Natural killer cell (primary cell): ENCODE measurements around the gene CLEC2A. TPM values are rescaled to one million over a fixed set of nuclear protein-coding genes. Genes with fewer than 3 reads are reported as not detected.
"Not testable (repeated sequence)": the region's sequence is repeated elsewhere in the genome, so short reads cannot be mapped to it uniquely, and the experiment has no call there.

ENCODE experiments used
- ATAC-seq, 3 donors: fragments of 150-1000 bp in 2 of 3; fragments of 200-7000 bp in 1 of 3; cut with Tn5 transposase; 1 replicate in 1 of 3; 2 replicates in 2 of 3; pipeline ENCODE4 v1.10.0; 2021; ENCODE audit warnings: mild to moderate bottlenecking in 2 of 3, moderate library complexity in 2 of 3
- DNase-seq, 2 donors: peaks; one replicate each; pipeline versions ENCODE4 v3.0.0 to v3.0.0-alpha.2; 2013 to 2021; ENCODE audit warnings: mixed read lengths in 1 of 2
- H3K27ac ChIP-seq: one replicate; pipeline ENCODE4 v1.5.1; 2013; ENCODE audit warnings: mild to moderate bottlenecking, low read length
- H3K27me3 ChIP-seq: one replicate; pipeline ENCODE4 v1.6.1; 2013; ENCODE audit warnings: low read length; ENCODE audit not compliant: control insufficient read depth, insufficient read depth
- H3K36me3 ChIP-seq: one replicate; pipeline ENCODE4 v1.6.1; 2013; ENCODE audit warnings: low read length; ENCODE audit not compliant: control insufficient read depth, insufficient read depth
- H3K4me1 ChIP-seq: one replicate; pipeline ENCODE4 v1.6.1; 2013; ENCODE audit warnings: low read length; ENCODE audit not compliant: control insufficient read depth, insufficient read depth
- H3K4me3 ChIP-seq: one replicate; pipeline ENCODE4 v1.5.1; 2013; ENCODE audit warnings: low read length
- H3K9me3 ChIP-seq: one replicate; pipeline ENCODE4 v1.6.1; 2013; ENCODE audit warnings: low read length; ENCODE audit not compliant: control insufficient read depth, insufficient read depth
- H3K27ac Mint-ChIP-seq, 2 donors: one replicate each; pipeline ENCODE4 v1.8.0; 2022; ENCODE audit warnings: mild to moderate bottlenecking in 2 of 2, mixed read lengths in 2 of 2, moderate library complexity in 1 of 2
- H3K27me3 Mint-ChIP-seq, 2 donors: one replicate each; pipeline ENCODE4 v1.8.0; 2022; ENCODE audit warnings: low read depth in 2 of 2, mixed read lengths in 2 of 2
- H3K36me3 Mint-ChIP-seq: one replicate; pipeline ENCODE4 v1.8.0; 2022; ENCODE audit warnings: mixed read lengths
- H3K4me1 Mint-ChIP-seq, 2 donors: one replicate each; pipeline ENCODE4 v1.8.0; 2022; ENCODE audit warnings: mixed read lengths in 2 of 2
- H3K4me3 Mint-ChIP-seq: one replicate; pipeline ENCODE4 v1.8.0; 2022; ENCODE audit warnings: mild to moderate bottlenecking, moderate library complexity, mixed read lengths
- H3K9me3 Mint-ChIP-seq, 2 donors: one replicate each; pipeline ENCODE4 v1.8.0; 2022; ENCODE audit warnings: mixed read lengths in 2 of 2
- CTCF ChIP-seq: fragments of 200-600 bp; IDR thresholded peaks from one replicate; pipeline ENCODE4 v1.8.0; 2022; ENCODE audit warnings: antibody characterized with exemption
- WGBS: methylation state at CpG from one replicate; pipeline ENCODE4 v1.1.7; 2013; ENCODE audit warnings: missing lambda C conversion rate; ENCODE audit not compliant: insufficient coverage; 5-methylcytosine and 5-hydroxymethylcytosine counted together
- intact Hi-C: fragments of 100-400 bp; cut with micrococcal nuclease; formaldehyde crosslinking; loops from one replicate; pipeline ENCODE4 v1.14.2; 2022
- total RNA-seq, 4 donors: library from RNA; stranded (reverse); fragments of 120-200 nt in 1 of 4; gene quantifications; one replicate each; pipeline versions ENCODE4 v1.2.3 to v1.2.4, GENCODE V29; 2013 to 2022

The CLEC2A gene
- total RNA-seq, 3 donors from 2014 or later (not counting 1 experiment from before 2014, with no cell fraction given): not detected

GRCh38 chr12:9881988-9882387 is 50.2 kb downstream of the CLEC2A start:
- Histone ChIP-seq H3K4me3 (no peak overlapping the region), H3K36me3 (no peaks in the 10 kb centered on the region), H3K27ac (no peak overlapping the region), H3K27me3 (no peaks in the 10 kb centered on the region), H3K4me1 (no peaks in the 10 kb centered on the region), H3K9me3 (no peaks in the 10 kb centered on the region)
- H3K27ac Mint-ChIP-seq: no peak overlapping the region
- 96% methylated on average over 3 of the region's 5 CpGs for WGBS
- intact Hi-C loops: no loop called here
- ATAC-seq: no peak
- no peaks in the 10 kb centered on the region for H3K4me1 Mint-ChIP-seq
- TF ChIP-seq CTCF: no peak
- DNase-seq: no peak
- H3K36me3 Mint-ChIP-seq: no peaks in the 10 kb centered on the region
- H3K27me3 Mint-ChIP-seq: peaks cover 0 to 3% of the 10 kb centered on the region in 2 donors
- no peak overlapping the region for H3K4me3 Mint-ChIP-seq
- H3K9me3 Mint-ChIP-seq: no peaks in the 10 kb centered on the region

- no peaks in the 10 kb centered on the region for H3K36me3 ChIP-seq
- H3K4me1 ChIP-seq: no peaks in the 10 kb centered on the region
- no peaks in the 10 kb centered on the region for H3K9me3 ChIP-seq
- no peak within 1 kb of the TSS for H3K4me3 Mint-ChIP-seq
- no peak for ATAC-seq
- WGBS: no CpG with 5 or more reads among the region's 3 CpGs
- peaks cover 0 to 1% of the 10 kb centered on the region in 2 donors for H3K27me3 Mint-ChIP-seq
- no peak for TF ChIP-seq CTCF
- H3K27ac Mint-ChIP-seq: no peak within 1 kb of the TSS
- intact Hi-C loops: no loop called here
- no peaks in the 10 kb centered on the region for H3K27me3 ChIP-seq
- no peak within 1 kb of the TSS for H3K27ac ChIP-seq
- H3K4me1 Mint-ChIP-seq: no peaks in the 10 kb centered on the region
- DNase-seq: no peak
- H3K36me3 Mint-ChIP-seq: no peaks in the 10 kb centered on the region
- H3K9me3 Mint-ChIP-seq: no peaks in the 10 kb centered on the region
- no peak within 1 kb of the TSS for H3K4me3 ChIP-seq
These were observed 50.9 kb downstream of the CLEC2A start, which contains the start of gene KLRF2 for GRCh38 chr12:9881246-9881645. Gene KLRF2 (plus strand): TSS chr12:9881489. CDS start chr12:9881596, 107 bp downstream.

GRCh38 chr12:9880532-9881078 is 51.6 kb downstream of the CLEC2A start:
- H3K27me3 ChIP-seq: no peaks in the 10 kb centered on the region
- no peaks in the 10 kb centered on the region for H3K4me1 ChIP-seq
- H3K9me3 ChIP-seq: no peaks in the 10 kb centered on the region
- Mint-ChIP-seq H3K4me3 (no peak overlapping the region), H3K4me1 (no peaks in the 10 kb centered on the region), H3K27me3 (no peaks in the 10 kb centered on the region), H3K27ac (no peak overlapping the region), H3K36me3 (no peaks in the 10 kb centered on the region), H3K9me3 (no peaks in the 10 kb centered on the region)
- H3K4me3 ChIP-seq: no peak overlapping the region
- no peaks in the 10 kb centered on the region for H3K36me3 ChIP-seq
- no peak for TF ChIP-seq CTCF
- 91% methylated on average over 4 of the region's 4 CpGs for WGBS
- ATAC-seq (no peak), DNase-seq (no peak)
- intact Hi-C loops: no loop called here
- H3K27ac ChIP-seq: no peak overlapping the region

- H3K27me3 Mint-ChIP-seq, H3K9me3 Mint-ChIP-seq, DNase-seq, intact Hi-C loops, ATAC-seq, H3K36me3 ChIP-seq, H3K9me3 ChIP-seq, H3K4me3 Mint-ChIP-seq, H3K4me1 Mint-ChIP-seq, H3K4me1 ChIP-seq, H3K27me3 ChIP-seq, H3K4me3 ChIP-seq, H3K27ac Mint-ChIP-seq, H3K27ac ChIP-seq, H3K36me3 Mint-ChIP-seq: not testable (repeated sequence)
- 99% methylated on average over 26 of the region's 26 CpGs for WGBS
These were observed 56.0 kb downstream of the CLEC2A start for GRCh38 chr12:9876120-9876519.
